HepG2 (cell line): ENCODE results near the gene CPNE1. TPM values are rescaled to one million over a fixed set of nuclear protein-coding genes. Genes with fewer than 3 reads are reported as not detected.

ENCODE experiments used
- ADNP ChIP-seq: sonication (generic); formaldehyde crosslinking; IDR thresholded peaks from 2 replicates; pipeline ENCODE4 v1.4.0; 2020; ENCODE audit warnings: missing genetic modification reagents
- ARNT ChIP-seq: fragments of 450-650 bp; IDR thresholded peaks from 2 replicates; pipeline ENCODE4 v1.6.1; 2017
- CREB1 ChIP-seq, 2 experiments: fragments of 450-650 bp in 1 of 2; IDR thresholded peaks; 2 replicates each; pipeline ENCODE4 v1.6.1; 2016 to 2017; ENCODE audit warnings: control low read depth in 1 of 2, mild to moderate bottlenecking in 1 of 2, missing compliant biosample characterization in 1 of 2, missing genetic modification characterization in 1 of 2
- DRAP1 ChIP-seq: IDR thresholded peaks from 2 replicates; pipeline ENCODE4 v1.6.1; 2016; ENCODE audit warnings: missing genetic modification reagents, missing compliant biosample characterization
- ESRRA ChIP-seq: sonication (generic); formaldehyde crosslinking; IDR thresholded peaks from 2 replicates; pipeline ENCODE4 v1.5.1; 2020; ENCODE audit warnings: mild to moderate bottlenecking, low read depth, missing genetic modification reagents
- FOXO1 ChIP-seq: sonication (generic); formaldehyde crosslinking; IDR thresholded peaks from 2 replicates; pipeline ENCODE4 v1.4.0; 2020; ENCODE audit warnings: missing genetic modification reagents
- HNF1B ChIP-seq: sonication (generic); formaldehyde crosslinking; IDR thresholded peaks from 2 replicates; pipeline ENCODE4 v1.5.1; 2020; ENCODE audit warnings: mild to moderate bottlenecking, moderate library complexity, missing genetic modification reagents
- NFE2L2 ChIP-seq: fragments of 150-350 bp; IDR thresholded peaks from 2 replicates; pipeline ENCODE4 v1.6.1; 2014; ENCODE audit warnings: low read length
- RCOR2 ChIP-seq: IDR thresholded peaks from 2 replicates; pipeline ENCODE4 v1.6.1; 2016; ENCODE audit warnings: missing biosample characterization, missing genetic modification reagents
- SMC3 ChIP-seq: IDR thresholded peaks from 2 replicates; pipeline ENCODE4 v1.6.1; 2011; ENCODE audit warnings: low read length, improper control_type of control experiment
- TEAD2 ChIP-seq: sonication (generic); formaldehyde crosslinking; IDR thresholded peaks from 2 replicates; pipeline ENCODE4 v1.9.0; 2021; ENCODE audit warnings: missing genetic modification reagents
- ZBTB2 ChIP-seq: sonication (generic); formaldehyde crosslinking; IDR thresholded peaks from 2 replicates; pipeline ENCODE4 v1.8.0; 2022; ENCODE audit warnings: low read depth, missing genetic modification reagents
- ZBTB20 ChIP-seq: sonication (generic); formaldehyde crosslinking; IDR thresholded peaks from 2 replicates; pipeline ENCODE4 v1.8.1; 2023; ENCODE audit warnings: missing genetic modification reagents, low read depth, mild to moderate bottlenecking, borderline replicate concordance
- ZNF225 ChIP-seq: sonication (generic); formaldehyde crosslinking; IDR thresholded peaks from 2 replicates; pipeline ENCODE4 v1.4.0; 2020; ENCODE audit warnings: mild to moderate bottlenecking, missing genetic modification reagents
- ZNF282 ChIP-seq: fragments of 450-650 bp; IDR thresholded peaks from 2 replicates; pipeline ENCODE4 v1.6.1; 2018; ENCODE audit not compliant: partially characterized antibody
- ZNF335 ChIP-seq: sonication (generic); formaldehyde crosslinking; IDR thresholded peaks from 2 replicates; pipeline ENCODE4 v1.4.0; 2020; ENCODE audit warnings: missing genetic modification reagents
- ZNF337 ChIP-seq: sonication (generic); formaldehyde crosslinking; IDR thresholded peaks from 2 replicates; pipeline ENCODE4 v1.5.1; 2020; ENCODE audit warnings: missing genetic modification reagents, low read depth, mild to moderate bottlenecking, borderline replicate concordance
- ZNF431 ChIP-seq: sonication (generic); formaldehyde crosslinking; IDR thresholded peaks from 2 replicates; pipeline ENCODE4 v1.9.0; 2022; ENCODE audit warnings: missing genetic modification reagents, low read depth, mild to moderate bottlenecking, borderline replicate concordance
- ZNF766 ChIP-seq: sonication (generic); formaldehyde crosslinking; IDR thresholded peaks from 2 replicates; pipeline ENCODE4 v1.5.0; 2020; ENCODE audit warnings: missing genetic modification reagents, borderline replicate concordance
- ZNF768 ChIP-seq: sonication (generic); formaldehyde crosslinking; IDR thresholded peaks from 2 replicates; pipeline ENCODE4 v1.4.0; 2020; ENCODE audit warnings: missing genetic modification reagents
- ZNF891 ChIP-seq: sonication (generic); formaldehyde crosslinking; IDR thresholded peaks from 2 replicates; pipeline ENCODE4 v1.5.0; 2020; ENCODE audit warnings: mild to moderate bottlenecking, missing genetic modification reagents
- ZSCAN22 ChIP-seq: sonication (generic); formaldehyde crosslinking; IDR thresholded peaks from 2 replicates; pipeline ENCODE4 v1.4.0; 2020; ENCODE audit warnings: mild to moderate bottlenecking, missing genetic modification reagents
- polyA plus RNA-seq, 8 experiments: library from polyadenylated mRNA; depleted of rRNA in 3 of 8; stranded (reverse) in 7 of 8; unstranded in 1 of 8; fragments of >200 nt; fragmentation: Illumina TruSeq in 4 of 8; extraction: Trizol in 4 of 8; gene quantifications; 2 replicates each; pipeline versions ENCODE4 v1.2.1 to v1.2.3, GENCODE V29; 2011 to 2016; ENCODE audit warnings: low read depth in 4 of 8, missing spikeins in 1 of 8, mixed read lengths in 1 of 8; ENCODE audit not compliant: insufficient read depth in 1 of 8
- total RNA-seq, 5 experiments: library from RNA; depleted of rRNA; stranded (reverse); fragments of >200 nt; fragmentation: Illumina TruSeq; extraction: Trizol; gene quantifications; 2 replicates each; pipeline ENCODE4 v1.2.3, GENCODE V29; 2016; ENCODE audit warnings: low read depth in 1 of 5
- TF ChIP-seq, protein P1 (sequence below): sonication (generic); formaldehyde crosslinking; IDR thresholded peaks from 2 replicates; pipeline ENCODE4 v1.8.0; 2022; ENCODE audit warnings: missing genetic modification reagents, low read depth, mild to moderate bottlenecking, borderline replicate concordance
- TF ChIP-seq, protein P2 (sequence below): sonication (generic); formaldehyde crosslinking; IDR thresholded peaks from 2 replicates; pipeline ENCODE4 v1.4.0; 2020; ENCODE audit warnings: low read depth, mild to moderate bottlenecking, missing genetic modification reagents

CPNE1 gene
- total and polyA plus RNA-seq, 2 of the 13 experiments (the other 11 are each of a cell fraction or from before 2014, with no cell fraction given), result 408 to 431 TPM

DNA sequence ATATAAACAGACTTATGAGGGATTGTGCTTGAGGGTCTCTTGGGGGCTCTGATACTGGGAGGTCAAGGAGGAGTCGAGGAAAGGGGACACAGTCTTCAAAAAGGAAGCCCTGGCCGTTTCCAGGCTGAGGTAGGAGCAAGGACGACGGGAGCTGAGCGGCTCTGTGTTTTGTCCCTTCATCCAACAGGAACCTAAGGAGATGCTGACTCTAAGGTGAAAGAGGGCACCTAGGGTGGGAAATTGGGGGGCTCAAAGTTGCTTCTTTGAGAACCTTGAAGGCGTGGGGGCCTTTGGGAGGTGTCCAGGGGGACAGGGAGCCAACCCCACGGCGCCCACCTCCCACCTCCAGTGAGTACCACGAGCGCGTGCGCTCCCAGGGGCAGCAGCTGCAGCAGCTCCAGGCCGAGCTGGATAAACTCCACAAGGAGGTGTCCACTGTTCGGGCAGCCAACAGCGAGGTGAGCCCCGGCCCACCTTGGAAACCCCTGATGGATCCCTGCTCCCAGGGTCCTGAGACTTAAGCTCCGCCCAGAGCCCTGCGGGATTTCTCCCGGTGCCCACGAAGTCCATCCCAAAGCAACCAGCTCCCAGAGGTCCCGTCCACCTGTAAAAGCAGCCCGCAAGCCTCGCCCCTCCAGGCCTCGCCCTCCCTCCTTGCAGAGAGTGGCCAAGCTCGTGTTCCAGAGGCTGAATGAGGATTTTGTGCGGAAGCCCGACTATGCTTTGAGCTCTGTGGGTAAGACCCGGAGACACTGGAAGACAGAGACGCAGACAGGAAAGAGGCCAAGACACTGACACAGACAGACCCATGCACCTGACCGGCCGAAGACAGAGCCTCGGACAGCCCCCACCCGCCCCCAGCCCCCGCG is 46.2 kb downstream of the CPNE1 start (continued):
- 0 out of 2 replicates have a peak, but pooled peaks have one; percentile 16 for TF ChIP-seq ZBTB2 (CRISPR knock-in tag)
- 0 out of 2 replicates have a peak, but pooled peaks have one; percentile 8 for TF ChIP-seq ZNF431 (CRISPR knock-in tag)
- no peak for TF ChIP-seq CREB1 (IDR thresholded peaks at IDR 0.05)
- TF ChIP-seq CREB1 (CRISPR knock-in tag; IDR thresholded peaks at IDR 0.05), result no peak
- TF ChIP-seq, protein P1, sequence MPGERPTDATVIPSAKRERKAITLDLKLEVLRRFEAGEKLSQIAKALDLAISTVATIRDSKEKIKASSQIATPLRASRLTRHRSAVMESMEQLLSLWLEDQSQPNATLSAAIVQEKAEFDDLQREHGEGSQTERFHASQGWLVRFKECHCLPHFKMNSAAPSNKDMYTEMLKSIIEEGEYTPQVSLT (CRISPR knock-in tag), result no peak
- no peak for TF ChIP-seq RCOR2 (CRISPR knock-in tag)
- no peak for TF ChIP-seq ZNF225 (CRISPR knock-in tag)
- TF ChIP-seq NFE2L2, result 0 out of 2 replicates have a peak, but pooled peaks have one; percentile 5
- TF ChIP-seq ZNF337, result no peak
- no peak for TF ChIP-seq HNF1B (CRISPR knock-in tag)
- no peak for TF ChIP-seq ESRRA (CRISPR knock-in tag)
- no peak for TF ChIP-seq ARNT
- TF ChIP-seq ZNF891 (CRISPR knock-in tag), result no peak
- 0 out of 2 replicates have a peak, but pooled peaks have one; percentile 15 for TF ChIP-seq ZNF768 (CRISPR knock-in tag)
- TF ChIP-seq ZNF335 (CRISPR knock-in tag), result no peak
- no peak for TF ChIP-seq SMC3
- TF ChIP-seq, protein P2, sequence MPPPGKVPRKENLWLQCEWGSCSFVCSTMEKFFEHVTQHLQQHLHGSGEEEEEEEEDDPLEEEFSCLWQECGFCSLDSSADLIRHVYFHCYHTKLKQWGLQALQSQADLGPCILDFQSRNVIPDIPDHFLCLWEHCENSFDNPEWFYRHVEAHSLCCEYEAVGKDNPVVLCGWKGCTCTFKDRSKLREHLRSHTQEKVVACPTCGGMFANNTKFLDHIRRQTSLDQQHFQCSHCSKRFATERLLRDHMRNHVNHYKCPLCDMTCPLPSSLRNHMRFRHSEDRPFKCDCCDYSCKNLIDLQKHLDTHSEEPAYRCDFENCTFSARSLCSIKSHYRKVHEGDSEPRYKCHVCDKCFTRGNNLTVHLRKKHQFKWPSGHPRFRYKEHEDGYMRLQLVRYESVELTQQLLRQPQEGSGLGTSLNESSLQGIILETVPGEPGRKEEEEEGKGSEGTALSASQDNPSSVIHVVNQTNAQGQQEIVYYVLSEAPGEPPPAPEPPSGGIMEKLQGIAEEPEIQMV (CRISPR knock-in tag), result no peak
- 0 out of 2 replicates have a peak, but pooled peaks have one; percentile 23 for TF ChIP-seq ZSCAN22 (CRISPR knock-in tag)
- TF ChIP-seq ADNP (CRISPR knock-in tag), result no peak
- TF ChIP-seq ZNF282, result no peak
- peak; percentile 72 for TF ChIP-seq ZBTB20 (CRISPR knock-in tag)
- TF ChIP-seq FOXO1 (CRISPR knock-in tag), result no peak
- TF ChIP-seq ZNF766 (CRISPR knock-in tag), result no peak
- TF ChIP-seq TEAD2 (CRISPR knock-in tag), result no peak
- no peak for TF ChIP-seq DRAP1 (CRISPR knock-in tag)
